ENCODE results near the gene C13orf42.

DNA sequence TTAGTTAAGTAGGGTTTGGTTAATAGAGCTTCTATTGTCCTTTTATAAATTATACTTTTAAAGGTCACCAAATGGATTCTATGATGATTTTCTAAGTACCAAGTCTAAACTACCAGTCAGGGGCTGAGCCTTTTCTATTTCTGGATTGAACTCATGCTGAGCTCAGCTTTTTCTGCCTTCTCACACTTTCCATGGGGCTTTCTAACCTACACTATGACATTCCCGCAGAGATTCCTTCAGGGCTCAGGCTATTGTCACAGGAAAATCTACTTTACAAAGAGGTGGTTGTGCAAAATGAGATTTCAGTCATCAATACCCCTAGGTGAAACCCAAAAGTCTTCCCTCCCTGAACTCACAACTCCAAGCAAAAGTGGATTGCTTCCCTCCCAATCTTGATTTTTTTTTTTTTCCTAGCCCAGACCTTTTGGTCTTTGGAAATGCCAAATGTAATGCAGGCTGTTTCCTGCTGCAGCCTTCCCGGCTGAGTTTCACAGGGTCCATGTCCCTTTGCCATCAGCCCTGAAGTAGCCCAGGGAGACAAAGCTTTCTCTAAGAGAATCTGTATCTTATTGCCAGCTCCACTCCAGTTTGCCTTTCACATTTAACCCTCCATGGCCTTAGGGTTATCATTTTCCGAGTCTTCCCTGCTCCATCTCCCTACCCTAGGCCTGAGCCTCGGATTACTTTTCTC lies 13.6 kb downstream of the C13orf42 start:
- TF ChIP-seq EZH2 (IDR thresholded peaks at IDR 0.05; ENCODE audit: low read depth, unreplicated experiment): no peak
- TF ChIP-seq, protein P1, sequence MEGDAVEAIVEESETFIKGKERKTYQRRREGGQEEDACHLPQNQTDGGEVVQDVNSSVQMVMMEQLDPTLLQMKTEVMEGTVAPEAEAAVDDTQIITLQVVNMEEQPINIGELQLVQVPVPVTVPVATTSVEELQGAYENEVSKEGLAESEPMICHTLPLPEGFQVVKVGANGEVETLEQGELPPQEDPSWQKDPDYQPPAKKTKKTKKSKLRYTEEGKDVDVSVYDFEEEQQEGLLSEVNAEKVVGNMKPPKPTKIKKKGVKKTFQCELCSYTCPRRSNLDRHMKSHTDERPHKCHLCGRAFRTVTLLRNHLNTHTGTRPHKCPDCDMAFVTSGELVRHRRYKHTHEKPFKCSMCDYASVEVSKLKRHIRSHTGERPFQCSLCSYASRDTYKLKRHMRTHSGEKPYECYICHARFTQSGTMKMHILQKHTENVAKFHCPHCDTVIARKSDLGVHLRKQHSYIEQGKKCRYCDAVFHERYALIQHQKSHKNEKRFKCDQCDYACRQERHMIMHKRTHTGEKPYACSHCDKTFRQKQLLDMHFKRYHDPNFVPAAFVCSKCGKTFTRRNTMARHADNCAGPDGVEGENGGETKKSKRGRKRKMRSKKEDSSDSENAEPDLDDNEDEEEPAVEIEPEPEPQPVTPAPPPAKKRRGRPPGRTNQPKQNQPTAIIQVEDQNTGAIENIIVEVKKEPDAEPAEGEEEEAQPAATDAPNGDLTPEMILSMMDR (conservative IDR thresholded peaks at IDR 0.05; ENCODE audit: low read depth in 2 of 2): no peak
- TF ChIP-seq POLR2AphosphoS5 (IDR thresholded peaks at IDR 0.05; ENCODE audit: low read depth): no peak
- TF ChIP-seq, protein P2, sequence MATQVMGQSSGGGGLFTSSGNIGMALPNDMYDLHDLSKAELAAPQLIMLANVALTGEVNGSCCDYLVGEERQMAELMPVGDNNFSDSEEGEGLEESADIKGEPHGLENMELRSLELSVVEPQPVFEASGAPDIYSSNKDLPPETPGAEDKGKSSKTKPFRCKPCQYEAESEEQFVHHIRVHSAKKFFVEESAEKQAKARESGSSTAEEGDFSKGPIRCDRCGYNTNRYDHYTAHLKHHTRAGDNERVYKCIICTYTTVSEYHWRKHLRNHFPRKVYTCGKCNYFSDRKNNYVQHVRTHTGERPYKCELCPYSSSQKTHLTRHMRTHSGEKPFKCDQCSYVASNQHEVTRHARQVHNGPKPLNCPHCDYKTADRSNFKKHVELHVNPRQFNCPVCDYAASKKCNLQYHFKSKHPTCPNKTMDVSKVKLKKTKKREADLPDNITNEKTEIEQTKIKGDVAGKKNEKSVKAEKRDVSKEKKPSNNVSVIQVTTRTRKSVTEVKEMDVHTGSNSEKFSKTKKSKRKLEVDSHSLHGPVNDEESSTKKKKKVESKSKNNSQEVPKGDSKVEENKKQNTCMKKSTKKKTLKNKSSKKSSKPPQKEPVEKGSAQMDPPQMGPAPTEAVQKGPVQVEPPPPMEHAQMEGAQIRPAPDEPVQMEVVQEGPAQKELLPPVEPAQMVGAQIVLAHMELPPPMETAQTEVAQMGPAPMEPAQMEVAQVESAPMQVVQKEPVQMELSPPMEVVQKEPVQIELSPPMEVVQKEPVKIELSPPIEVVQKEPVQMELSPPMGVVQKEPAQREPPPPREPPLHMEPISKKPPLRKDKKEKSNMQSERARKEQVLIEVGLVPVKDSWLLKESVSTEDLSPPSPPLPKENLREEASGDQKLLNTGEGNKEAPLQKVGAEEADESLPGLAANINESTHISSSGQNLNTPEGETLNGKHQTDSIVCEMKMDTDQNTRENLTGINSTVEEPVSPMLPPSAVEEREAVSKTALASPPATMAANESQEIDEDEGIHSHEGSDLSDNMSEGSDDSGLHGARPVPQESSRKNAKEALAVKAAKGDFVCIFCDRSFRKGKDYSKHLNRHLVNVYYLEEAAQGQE (IDR thresholded peaks at IDR 0.05; ENCODE audit: unreplicated experiment): no peak
- TF ChIP-seq EZH2phosphoT487 (IDR thresholded peaks at IDR 0.05; ENCODE audit: unreplicated experiment): no peak
- no peak for TF ChIP-seq CREB1 (CRISPR knock-in tag; IDR thresholded peaks at IDR 0.05; ENCODE audit: low read depth)
- TF ChIP-seq ZNF114 (CRISPR knock-in tag; IDR thresholded peaks at IDR 0.05): no peak
- no peak for TF ChIP-seq JUNB (IDR thresholded peaks at IDR 0.05; ENCODE audit: unreplicated experiment)
- TF ChIP-seq, protein P3, sequence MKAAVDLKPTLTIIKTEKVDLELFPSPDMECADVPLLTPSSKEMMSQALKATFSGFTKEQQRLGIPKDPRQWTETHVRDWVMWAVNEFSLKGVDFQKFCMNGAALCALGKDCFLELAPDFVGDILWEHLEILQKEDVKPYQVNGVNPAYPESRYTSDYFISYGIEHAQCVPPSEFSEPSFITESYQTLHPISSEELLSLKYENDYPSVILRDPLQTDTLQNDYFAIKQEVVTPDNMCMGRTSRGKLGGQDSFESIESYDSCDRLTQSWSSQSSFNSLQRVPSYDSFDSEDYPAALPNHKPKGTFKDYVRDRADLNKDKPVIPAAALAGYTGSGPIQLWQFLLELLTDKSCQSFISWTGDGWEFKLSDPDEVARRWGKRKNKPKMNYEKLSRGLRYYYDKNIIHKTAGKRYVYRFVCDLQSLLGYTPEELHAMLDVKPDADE (IDR thresholded peaks at IDR 0.05): no peak
- no peak for TF ChIP-seq NANOG (IDR thresholded peaks at IDR 0.05; ENCODE audit: borderline replicate concordance)

Measured in GM23338 (cell line).